IPS DF 6.9 (cell line): ENCODE results near the gene LHFPL4.
"Not testable (repeated sequence)": the region's sequence is repeated elsewhere in the genome, so short reads cannot be mapped to it uniquely, and the experiment has no call there.

Experiments used
- DNase-seq: peaks from one replicate; pipeline ENCODE4 v3.0.0-alpha.2; 2013; ENCODE audit warnings: low read depth, low spot score
- H3K27ac ChIP-seq: one replicate; pipeline ENCODE4 v1.5.1; 2013; ENCODE audit warnings: low read length, control low read depth
- H3K27me3 ChIP-seq: 2 replicates; pipeline ENCODE4 v1.6.1; 2013; ENCODE audit warnings: mild to moderate bottlenecking, low read length; ENCODE audit not compliant: control insufficient read depth, insufficient read depth
- H3K36me3 ChIP-seq: 2 replicates; pipeline ENCODE4 v1.6.1; 2013; ENCODE audit warnings: low read length; ENCODE audit not compliant: control insufficient read depth, insufficient read depth
- H3K4me1 ChIP-seq: 2 replicates; pipeline ENCODE4 v1.6.1; 2013; ENCODE audit warnings: low read length; ENCODE audit not compliant: control insufficient read depth, insufficient read depth
- H3K4me3 ChIP-seq: 2 replicates; pipeline ENCODE4 v1.5.1; 2013; ENCODE audit warnings: mild to moderate bottlenecking, low read length
- H3K9me3 ChIP-seq: 2 replicates; pipeline ENCODE4 v1.6.1; 2013; ENCODE audit warnings: low read length, inconsistent platforms; ENCODE audit not compliant: control insufficient read depth, insufficient read depth
- WGBS: extraction: QIAGEN DNeasy Blood & Tissue Kit; methylation state at CpG from one replicate; pipeline ENCODE4 v1.1.7; 2013; ENCODE audit warnings: mixed read lengths, missing lambda C conversion rate; ENCODE audit not compliant: insufficient read length, insufficient coverage; 5-methylcytosine and 5-hydroxymethylcytosine counted together

Gene LHFPL4

GRCh38 chr3:9501226-9501625 is 52.4 kb downstream of the LHFPL4 start:
- Histone ChIP-seq H3K4me3 (no peak overlapping the region), H3K9me3 (no peaks in the 10 kb centered on the region), H3K27me3 (no peaks in the 10 kb centered on the region), H3K27ac (no peak overlapping the region), H3K36me3 (no peaks in the 10 kb centered on the region), H3K4me1 (peaks cover 5% of the 10 kb centered on the region)
- no peak for DNase-seq
- WGBS = no CpG with 5 or more reads among the region's 6 CpGs

GRCh38 chr3:9500108-9501050 is 53.2 kb downstream of the LHFPL4 start:
- Histone ChIP-seq H3K4me3 (peak overlapping the region; percentile 48; the same call in 1 of the 2 replicates), H3K27ac (no peak overlapping the region), H3K4me1 (peaks cover 5% of the 10 kb centered on the region), H3K36me3 (no peaks in the 10 kb centered on the region), H3K9me3 (no peaks in the 10 kb centered on the region), H3K27me3 (no peaks in the 10 kb centered on the region)
- DNase-seq = no peak
- WGBS = no CpG with 5 or more reads among the region's 39 CpGs

- no peak for DNase-seq
- Histone ChIP-seq H3K36me3 (no peaks in the 10 kb centered on the region), H3K9me3 (no peaks in the 10 kb centered on the region), H3K4me3 (peak overlapping the region; percentile 48; the same call in 1 of the 2 replicates), H3K27ac (no peak overlapping the region), H3K4me1 (peaks cover 5% of the 10 kb centered on the region), H3K27me3 (no peaks in the 10 kb centered on the region)
- WGBS = no CpG with 5 or more reads among the region's 19 CpGs
Measured at GRCh38 chr3:9499455-9500107, 54.0 kb downstream of the LHFPL4 start.

- no peak overlapping the region for H3K4me3 ChIP-seq
- peaks cover 5% of the 10 kb centered on the region for H3K4me1 ChIP-seq
- no peaks in the 10 kb centered on the region for H3K36me3 ChIP-seq
- DNase-seq = no peak
- H3K27me3 ChIP-seq = no peaks in the 10 kb centered on the region
- no peak overlapping the region for H3K27ac ChIP-seq
- whole genome bisulfite sequencing = no CpG with 5 or more reads among the region's 6 CpGs
- no peaks in the 10 kb centered on the region for H3K9me3 ChIP-seq
Measured at GRCh38 chr3:9498781-9499180, 54.8 kb downstream of the LHFPL4 start.

GRCh38 chr3:9497821-9498565 is 55.6 kb downstream of the LHFPL4 start:
- H3K36me3 ChIP-seq = no peaks in the 10 kb centered on the region
- H3K9me3 ChIP-seq = no peaks in the 10 kb centered on the region
- H3K27ac ChIP-seq = no peak overlapping the region
- peaks cover 5% of the 10 kb centered on the region for H3K4me1 ChIP-seq
- DNase-seq = no peak
- H3K4me3 ChIP-seq = no peak overlapping the region
- WGBS = no CpG with 5 or more reads among the region's 8 CpGs
- no peaks in the 10 kb centered on the region; the same call in 1 of the 2 replicates for H3K27me3 ChIP-seq

- no peak overlapping the region for H3K27ac ChIP-seq
- no peak overlapping the region for H3K4me3 ChIP-seq
- no CpG with 5 or more reads among the region's 6 CpGs for WGBS
- H3K27me3 ChIP-seq = peaks cover 4% of the 10 kb centered on the region; the same call in 1 of the 2 replicates
- no peaks in the 10 kb centered on the region for H3K36me3 ChIP-seq
- H3K9me3 ChIP-seq = no peaks in the 10 kb centered on the region
- no peak for DNase-seq
- peaks cover 5% of the 10 kb centered on the region for H3K4me1 ChIP-seq
Measured at GRCh38 chr3:9496893-9497292, 56.7 kb downstream of the LHFPL4 start.

GRCh38 chr3:9494036-9494435 is 59.6 kb downstream of the LHFPL4 start:
- H3K4me3 ChIP-seq, DNase-seq, H3K36me3 ChIP-seq, H3K27me3 ChIP-seq, H3K27ac ChIP-seq, H3K4me1 ChIP-seq, H3K9me3 ChIP-seq: not testable (repeated sequence)
- no CpG with 5 or more reads among the region's 15 CpGs for WGBS

GRCh38 chr3:9491506-9491905 is 62.1 kb downstream of the LHFPL4 start:
- no CpG with 5 or more reads among the region's 3 CpGs for WGBS
- no peaks in the 10 kb centered on the region for H3K4me1 ChIP-seq

GRCh38 chr3:9485248-9485647 is 68.4 kb downstream of the LHFPL4 start:
- DNase-seq = no peak
- Histone ChIP-seq H3K4me1 (no peaks in the 10 kb centered on the region), H3K27ac (no peak overlapping the region), H3K4me3 (no peak overlapping the region), H3K9me3 (no peaks in the 10 kb centered on the region), H3K36me3 (no peaks in the 10 kb centered on the region; the same call in 1 of the 2 replicates), H3K27me3 (0 out of 2 replicates have a peak, but pooled peaks cover 2% of the 10 kb centered on the region)
- no CpG with 5 or more reads among the region's 1 CpG for WGBS

More at GRCh38 chr3:9491506-9491905, 62.1 kb downstream of the LHFPL4 start:
- H3K9me3 ChIP-seq = no peaks in the 10 kb centered on the region
- H3K4me3 ChIP-seq = no peak overlapping the region
- no peak for DNase-seq
- H3K27me3 ChIP-seq = peaks cover 6% of the 10 kb centered on the region; the same call in 1 of the 2 replicates
- no peak overlapping the region for H3K27ac ChIP-seq
- H3K36me3 ChIP-seq = no peaks in the 10 kb centered on the region

GRCh38 chr3:9480265-9480664 is 73.4 kb downstream of the LHFPL4 start:
- no peaks in the 10 kb centered on the region for H3K27me3 ChIP-seq
- no peak overlapping the region for H3K27ac ChIP-seq
- peaks cover 18% of the 10 kb centered on the region; the same call in 1 of the 2 replicates for H3K36me3 ChIP-seq
- no peaks in the 10 kb centered on the region for H3K9me3 ChIP-seq
- H3K4me1 ChIP-seq = no peaks in the 10 kb centered on the region
- WGBS = no CpG with 5 or more reads among the region's 1 CpG
- H3K4me3 ChIP-seq = no peak overlapping the region
- no peak for DNase-seq
